Prostate gland (tissue), 2 donors: ENCODE results near the gene CCNJ.

ENCODE experiments used
- POLR2A ChIP-seq: fragments of 450-650 bp; IDR thresholded peaks from one replicate; pipeline ENCODE4 v1.6.1; 2016; ENCODE audit warnings: antibody characterized with exemption, mild to moderate bottlenecking
- POLR2AphosphoS5 ChIP-seq: sonication (generic); formaldehyde crosslinking; IDR thresholded peaks from one replicate; pipeline ENCODE4 v1.6.1; 2017; ENCODE audit warnings: antibody characterized with exemption
- TF ChIP-seq, protein P1 (sequence below), 4 experiments: fragments of 200-600 bp in 2 of 4; fragments of 450-650 bp in 2 of 4; sonication (generic) in 2 of 4; IDR thresholded peaks; 1 replicate in 3 of 4; 2 replicates in 1 of 4; pipeline ENCODE4 v1.5.1; 2016 to 2019; ENCODE audit warnings: antibody characterized with exemption in 4 of 4, mild to moderate bottlenecking in 2 of 4, moderate library complexity in 2 of 4

DNA sequence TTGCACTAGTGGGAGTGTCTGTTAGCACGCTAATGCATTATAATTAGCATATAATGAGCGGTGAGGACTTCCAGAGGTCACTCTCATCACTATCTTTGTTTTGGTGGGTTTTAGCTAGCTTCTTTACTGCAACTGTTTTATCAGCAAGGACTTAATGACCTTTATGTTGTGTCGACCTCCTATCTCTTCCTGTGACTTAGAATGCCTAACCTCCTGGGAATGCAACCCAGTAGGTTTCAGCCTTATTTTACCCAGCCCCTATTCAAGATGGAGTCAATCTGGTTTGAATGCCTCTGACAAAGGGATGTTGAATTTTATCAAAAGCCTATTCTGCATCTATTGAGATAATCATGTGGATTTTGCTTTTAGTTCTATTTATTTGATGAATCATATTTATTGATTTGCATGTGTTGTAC lies 64.2 kb downstream of the CCNJ start:
- TF ChIP-seq, protein P1, sequence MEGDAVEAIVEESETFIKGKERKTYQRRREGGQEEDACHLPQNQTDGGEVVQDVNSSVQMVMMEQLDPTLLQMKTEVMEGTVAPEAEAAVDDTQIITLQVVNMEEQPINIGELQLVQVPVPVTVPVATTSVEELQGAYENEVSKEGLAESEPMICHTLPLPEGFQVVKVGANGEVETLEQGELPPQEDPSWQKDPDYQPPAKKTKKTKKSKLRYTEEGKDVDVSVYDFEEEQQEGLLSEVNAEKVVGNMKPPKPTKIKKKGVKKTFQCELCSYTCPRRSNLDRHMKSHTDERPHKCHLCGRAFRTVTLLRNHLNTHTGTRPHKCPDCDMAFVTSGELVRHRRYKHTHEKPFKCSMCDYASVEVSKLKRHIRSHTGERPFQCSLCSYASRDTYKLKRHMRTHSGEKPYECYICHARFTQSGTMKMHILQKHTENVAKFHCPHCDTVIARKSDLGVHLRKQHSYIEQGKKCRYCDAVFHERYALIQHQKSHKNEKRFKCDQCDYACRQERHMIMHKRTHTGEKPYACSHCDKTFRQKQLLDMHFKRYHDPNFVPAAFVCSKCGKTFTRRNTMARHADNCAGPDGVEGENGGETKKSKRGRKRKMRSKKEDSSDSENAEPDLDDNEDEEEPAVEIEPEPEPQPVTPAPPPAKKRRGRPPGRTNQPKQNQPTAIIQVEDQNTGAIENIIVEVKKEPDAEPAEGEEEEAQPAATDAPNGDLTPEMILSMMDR (IDR thresholded peaks at IDR 0.05), result no peak
- TF ChIP-seq POLR2AphosphoS5 (no peak), POLR2A (no peak)
